PC-3 (cell line): ENCODE measurements around the gene SNCAIP.

Source experiments
- EZH2 ChIP-seq: fragments of 300-600 bp; sonication (generic); IDR thresholded peaks from one replicate; pipeline ENCODE4 v1.6.1; 2017; ENCODE audit warnings: antibody characterized with exemption, mild to moderate bottlenecking, low read length; ENCODE audit not compliant: unreplicated experiment
- TF ChIP-seq, protein P1 (sequence below): fragments of 300-600 bp; sonication (generic); conservative IDR thresholded peaks from 2 replicates; pipeline ENCODE4 v1.5.1; 2017; ENCODE audit warnings: antibody characterized with exemption, low read depth, mild to moderate bottlenecking, low read length

DNA sequence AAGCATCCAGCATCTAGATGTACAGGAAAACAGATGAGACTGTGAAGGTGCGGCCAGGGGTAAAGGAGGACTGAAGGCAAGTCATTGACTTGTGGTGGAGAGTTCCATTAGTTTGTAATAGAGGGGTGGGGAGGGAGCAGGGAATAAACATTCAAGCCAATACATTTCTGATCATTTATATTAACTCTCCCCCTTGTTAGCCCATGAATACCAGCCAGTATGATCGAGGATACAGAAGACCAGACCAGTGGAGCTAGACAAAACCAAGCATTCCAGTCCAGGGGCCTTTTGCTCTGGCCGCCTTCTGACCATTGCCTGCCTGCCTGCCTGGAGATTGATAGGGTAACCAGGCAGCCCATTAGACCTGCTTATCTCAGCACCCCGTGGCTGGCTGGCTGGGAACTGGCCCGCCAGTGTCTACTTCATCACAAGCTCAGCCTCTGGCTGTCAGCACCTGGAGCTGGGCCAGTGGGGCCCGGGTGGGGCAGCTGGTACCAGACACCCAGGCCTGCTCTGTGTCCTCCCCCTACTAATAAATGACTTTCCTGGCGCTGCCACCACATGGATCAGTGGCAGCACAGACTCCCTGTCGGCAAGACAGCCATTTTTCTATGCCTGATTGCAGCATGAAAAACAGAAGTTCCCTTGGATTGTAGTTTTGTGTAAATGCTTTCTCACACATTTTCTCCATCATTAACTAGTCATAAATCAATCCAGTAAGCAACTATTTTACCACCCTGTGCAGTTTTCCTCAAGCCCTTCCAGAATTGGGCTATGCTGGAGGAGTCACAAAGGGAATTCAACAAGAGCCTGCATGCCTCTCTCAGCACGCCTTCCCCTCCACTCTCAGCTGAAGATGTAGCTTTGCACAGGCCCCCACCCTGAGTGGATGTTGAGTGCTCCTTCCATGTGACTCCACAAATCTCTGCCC is 181.3 kb downstream of the SNCAIP start:
- TF ChIP-seq, protein P1, sequence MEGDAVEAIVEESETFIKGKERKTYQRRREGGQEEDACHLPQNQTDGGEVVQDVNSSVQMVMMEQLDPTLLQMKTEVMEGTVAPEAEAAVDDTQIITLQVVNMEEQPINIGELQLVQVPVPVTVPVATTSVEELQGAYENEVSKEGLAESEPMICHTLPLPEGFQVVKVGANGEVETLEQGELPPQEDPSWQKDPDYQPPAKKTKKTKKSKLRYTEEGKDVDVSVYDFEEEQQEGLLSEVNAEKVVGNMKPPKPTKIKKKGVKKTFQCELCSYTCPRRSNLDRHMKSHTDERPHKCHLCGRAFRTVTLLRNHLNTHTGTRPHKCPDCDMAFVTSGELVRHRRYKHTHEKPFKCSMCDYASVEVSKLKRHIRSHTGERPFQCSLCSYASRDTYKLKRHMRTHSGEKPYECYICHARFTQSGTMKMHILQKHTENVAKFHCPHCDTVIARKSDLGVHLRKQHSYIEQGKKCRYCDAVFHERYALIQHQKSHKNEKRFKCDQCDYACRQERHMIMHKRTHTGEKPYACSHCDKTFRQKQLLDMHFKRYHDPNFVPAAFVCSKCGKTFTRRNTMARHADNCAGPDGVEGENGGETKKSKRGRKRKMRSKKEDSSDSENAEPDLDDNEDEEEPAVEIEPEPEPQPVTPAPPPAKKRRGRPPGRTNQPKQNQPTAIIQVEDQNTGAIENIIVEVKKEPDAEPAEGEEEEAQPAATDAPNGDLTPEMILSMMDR = no peak
- no peak for TF ChIP-seq EZH2
